ENCODE measurements around the gene TMEM176B. TPM values are rescaled to one million over a fixed set of nuclear protein-coding genes. Genes with fewer than 3 reads are reported as not detected.

Gene TMEM176B
- total and polyA plus RNA-seq, 12 donors, result 1.8 to 99.1 (median 37.6) TPM

DNA sequence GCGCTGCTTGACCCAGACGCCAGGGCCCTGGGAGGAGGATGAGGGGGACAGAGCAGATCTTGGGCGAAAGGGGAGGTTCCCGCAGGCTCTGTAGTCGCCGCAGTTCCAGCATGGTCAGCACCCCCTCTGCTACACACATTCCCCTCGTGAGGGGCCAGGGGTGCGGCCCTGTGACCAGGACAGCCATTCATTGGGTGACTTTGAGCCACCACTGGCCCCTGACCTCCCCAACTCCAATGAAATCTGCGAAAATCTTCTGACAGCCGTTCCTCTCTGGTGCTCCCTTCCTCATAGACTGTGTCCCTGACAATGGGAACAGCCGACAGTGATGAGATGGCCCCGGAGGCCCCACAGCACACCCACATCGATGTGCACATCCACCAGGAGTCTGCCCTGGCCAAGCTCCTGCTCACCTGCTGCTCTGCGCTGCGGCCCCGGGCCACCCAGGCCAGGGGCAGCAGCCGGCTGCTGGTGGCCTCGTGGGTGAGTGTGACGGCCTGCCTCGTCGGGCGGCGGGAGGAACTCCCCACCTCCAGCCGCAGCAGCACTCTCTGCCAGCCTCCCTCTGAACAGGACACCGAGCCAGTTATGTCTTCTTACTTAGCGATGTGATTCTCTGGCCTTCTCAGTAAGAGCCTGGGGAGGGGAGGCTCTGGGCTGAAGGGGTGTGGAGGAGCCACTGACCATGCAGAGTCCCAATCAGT is 1.2 kb upstream of the TMEM176B start:
- TF ChIP-seq POLR2A (IDR thresholded peaks at IDR 0.05), result no peak
- H3K4me1 ChIP-seq (replicated peaks in 1 of 2), result peaks cover 0 to 3% of the 10 kb centered on the region in 2 donors
- peak overlapping the region in 1 of 5 donors; percentile 38 for H3K27ac ChIP-seq
- peaks cover 9% of the 10 kb centered on the region for H3K27me3 ChIP-seq
- peak overlapping the region in 2 of 4 donors; percentile 29 to 70 for H3K4me3 ChIP-seq
- DNase-seq, result no peak
- intact Hi-C loops (cut with DNase I), result no loop called here
- no peaks in the 10 kb centered on the region for H3K9me3 ChIP-seq (replicated peaks in 1 of 3)
- 41 to 55% (median 51%) methylated on average over 10 to 26 of the region's 26 CpGs for WGBS, 4 donors
- no peaks in the 10 kb centered on the region for H3K36me3 ChIP-seq (replicated peaks in 1 of 2)

DNA sequence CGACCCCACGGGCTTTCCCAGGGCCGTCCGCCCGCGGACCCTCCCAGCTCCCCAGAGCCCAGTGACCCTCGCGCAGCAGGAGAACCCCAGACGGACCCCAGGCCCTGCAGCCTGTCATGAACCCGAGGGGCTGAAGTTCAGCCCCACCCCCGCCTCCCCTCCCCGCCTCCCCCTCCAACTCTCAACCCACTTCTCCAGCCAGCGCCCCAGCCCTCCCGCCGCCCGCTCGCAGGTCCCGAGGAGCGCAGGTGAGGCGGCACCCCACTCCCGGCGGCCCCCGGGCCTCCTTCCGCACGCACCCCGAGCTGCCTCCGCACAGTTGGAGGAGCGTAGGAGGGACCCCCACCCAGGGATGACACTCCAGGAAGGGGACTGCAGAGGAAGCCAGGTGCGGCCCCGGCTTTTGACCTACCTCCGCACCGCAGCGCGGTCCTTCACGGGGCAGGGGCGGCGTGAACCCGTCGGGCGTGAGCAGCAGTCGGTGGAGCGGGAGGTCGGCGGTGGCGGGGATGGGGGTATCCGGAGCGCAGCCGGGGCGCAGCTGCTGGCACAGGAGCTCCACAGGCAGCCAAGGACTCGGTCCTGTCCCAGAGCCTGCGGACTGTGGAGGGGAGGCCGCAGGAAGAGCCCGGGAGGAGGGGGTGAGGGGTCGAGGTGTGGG is 547 bp upstream of the TMEM176B start, which contains the start of gene TMEM176A:
TMEM176A (plus strand) TSS at position 189 of the 661 bp plus-strand sequence. CDS start 782 bp downstream, outside the sequence.
- Histone ChIP-seq H3K4me3 (peak within 1 kb of the TSS in 3 of 4 donors; percentile 10 to 70 (median 29)), H3K4me1 (replicated peaks in 1 of 2) (peaks cover 0 to 3% of the 10 kb centered on the region in 2 donors), H3K36me3 (replicated peaks in 1 of 2) (no peaks in the 10 kb centered on the region), H3K27ac (peak within 1 kb of the TSS in 2 of 5 donors; percentile 47 to 61), H3K9me3 (replicated peaks in 1 of 3) (no peaks in the 10 kb centered on the region), H3K27me3 (peaks cover 9% of the 10 kb centered on the region)
- DNase-seq, result no peak
- intact Hi-C loops (cut with DNase I), result no loop called here
- TF ChIP-seq, protein P1, sequence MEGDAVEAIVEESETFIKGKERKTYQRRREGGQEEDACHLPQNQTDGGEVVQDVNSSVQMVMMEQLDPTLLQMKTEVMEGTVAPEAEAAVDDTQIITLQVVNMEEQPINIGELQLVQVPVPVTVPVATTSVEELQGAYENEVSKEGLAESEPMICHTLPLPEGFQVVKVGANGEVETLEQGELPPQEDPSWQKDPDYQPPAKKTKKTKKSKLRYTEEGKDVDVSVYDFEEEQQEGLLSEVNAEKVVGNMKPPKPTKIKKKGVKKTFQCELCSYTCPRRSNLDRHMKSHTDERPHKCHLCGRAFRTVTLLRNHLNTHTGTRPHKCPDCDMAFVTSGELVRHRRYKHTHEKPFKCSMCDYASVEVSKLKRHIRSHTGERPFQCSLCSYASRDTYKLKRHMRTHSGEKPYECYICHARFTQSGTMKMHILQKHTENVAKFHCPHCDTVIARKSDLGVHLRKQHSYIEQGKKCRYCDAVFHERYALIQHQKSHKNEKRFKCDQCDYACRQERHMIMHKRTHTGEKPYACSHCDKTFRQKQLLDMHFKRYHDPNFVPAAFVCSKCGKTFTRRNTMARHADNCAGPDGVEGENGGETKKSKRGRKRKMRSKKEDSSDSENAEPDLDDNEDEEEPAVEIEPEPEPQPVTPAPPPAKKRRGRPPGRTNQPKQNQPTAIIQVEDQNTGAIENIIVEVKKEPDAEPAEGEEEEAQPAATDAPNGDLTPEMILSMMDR (IDR thresholded peaks at IDR 0.05), result no peak
- TF ChIP-seq POLR2A (IDR thresholded peaks at IDR 0.05), result no peak
- WGBS, 4 donors, result 4 to 20% (median 5%) methylated on average over 3 to 54 of the region's 54 CpGs

DNA sequence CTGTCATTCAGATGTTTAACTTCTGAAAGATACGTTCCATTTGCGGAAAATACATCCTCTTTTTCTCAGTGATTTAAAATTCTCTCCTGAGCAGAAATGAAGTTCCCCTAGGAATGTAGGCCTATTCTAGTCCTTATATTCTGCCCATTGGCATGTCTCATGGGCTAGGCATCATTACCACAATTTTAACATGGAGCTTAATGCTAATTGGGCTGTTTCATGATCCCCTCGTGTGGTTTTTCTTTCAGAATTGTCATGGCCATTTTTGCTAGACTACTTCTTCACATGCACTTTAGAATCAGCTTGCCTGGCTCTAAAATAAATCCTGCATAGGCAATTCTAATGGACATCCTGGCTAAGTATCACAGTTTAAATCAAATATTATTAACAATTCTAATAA is 1.0 kb downstream of the TMEM176B start:
- TF ChIP-seq, protein P1 (IDR thresholded peaks at IDR 0.05), result no peak
- TF ChIP-seq POLR2A (IDR thresholded peaks at IDR 0.05), result no peak
- Histone ChIP-seq H3K4me1 (replicated peaks in 1 of 2) (peaks cover 0 to 3% of the 10 kb centered on the region in 2 donors), H3K27ac (peak overlapping the region in 2 of 5 donors; percentile 47 to 61), H3K27me3 (peaks cover 9% of the 10 kb centered on the region), H3K4me3 (peak overlapping the region in 1 of 4 donors; percentile 70), H3K9me3 (replicated peaks in 1 of 3) (no peaks in the 10 kb centered on the region), H3K36me3 (replicated peaks in 1 of 2) (no peaks in the 10 kb centered on the region)
- WGBS, 4 donors, result 82 to 88% (median 84%) methylated on average over 3 of the region's 3 CpGs
- intact Hi-C loops (cut with DNase I), result no loop called here
- no peak for DNase-seq

DNA sequence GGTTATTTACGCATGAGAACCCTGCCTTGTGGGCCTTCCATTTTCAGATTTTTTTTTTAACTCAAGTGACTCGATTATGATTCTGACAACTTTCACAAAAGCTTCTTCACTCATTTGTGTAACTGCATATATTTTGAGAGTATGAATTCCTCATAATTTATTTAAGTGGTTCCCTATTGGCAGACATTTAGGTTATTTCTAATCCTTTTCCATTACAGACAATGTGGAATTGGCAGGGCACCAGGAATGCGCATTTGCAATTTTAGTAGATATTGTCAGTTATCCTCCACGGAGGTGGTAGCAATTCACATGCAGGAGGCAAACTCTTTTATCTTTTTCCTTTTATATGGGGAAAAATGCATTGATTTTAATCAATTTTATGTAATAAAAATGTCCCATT is 2.5 kb downstream of the TMEM176B start:
- intact Hi-C loops (cut with DNase I), result no loop called here
- 75 to 79% (median 78%) methylated on average over 4 of the region's 4 CpGs for WGBS, 4 donors
- H3K9me3 ChIP-seq (replicated peaks in 1 of 3), result no peaks in the 10 kb centered on the region

More for the DNA sequence above, 2.5 kb downstream of the TMEM176B start:
- no peak for DNase-seq
- no peak for TF ChIP-seq POLR2A (IDR thresholded peaks at IDR 0.05)
- TF ChIP-seq, protein P1 (IDR thresholded peaks at IDR 0.05), result no peak
- peaks cover 9% of the 10 kb centered on the region for H3K27me3 ChIP-seq
- H3K27ac ChIP-seq, result no peak overlapping the region
- peaks cover 0 to 3% of the 10 kb centered on the region in 2 donors for H3K4me1 ChIP-seq (replicated peaks in 1 of 2)
- H3K4me3 ChIP-seq, result no peak overlapping the region
- H3K36me3 ChIP-seq (replicated peaks in 1 of 2), result peaks cover 0 to 3% of the 10 kb centered on the region in 2 donors
